Peyer's patch (tissue), 4 donors: ENCODE data around the gene NCKAP5. TPM values are rescaled to one million over a fixed set of nuclear protein-coding genes. Genes with fewer than 3 reads are reported as not detected.

Experiments
- DNase-seq, 3 donors: peaks; one replicate each; pipeline ENCODE4 v3.0.0-alpha.2; 2017 to 2019
- H3K27ac ChIP-seq, 4 donors: fragments of 200-600 bp; sonication (generic); one replicate each; pipeline ENCODE4 v1.5.1; 2016 to 2019
- H3K27me3 ChIP-seq, 2 donors: fragments of 200-600 bp; sonication (generic); one replicate each; pipeline ENCODE4 v1.5.1; 2019
- H3K36me3 ChIP-seq, 3 donors: fragments of 200-600 bp; sonication (generic); one replicate each; pipeline ENCODE4 v1.5.1; 2016 to 2019
- H3K4me1 ChIP-seq, 4 donors: fragments of 200-600 bp; sonication (generic); one replicate each; pipeline ENCODE4 v1.5.1; 2016 to 2019
- H3K4me3 ChIP-seq, 4 donors: fragments of 200-600 bp; sonication (generic); 1 replicate in 3 of 4; 2 replicates in 1 of 4; pipeline ENCODE4 v1.5.1; 2016 to 2019; ENCODE audit warnings: mild to moderate bottlenecking in 1 of 4
- H3K9me3 ChIP-seq, 4 donors: fragments of 200-600 bp; sonication (generic); one replicate each; pipeline ENCODE4 v1.5.1; 2016 to 2019; ENCODE audit warnings: mild to moderate bottlenecking in 1 of 4
- POLR2A ChIP-seq, 2 donors: fragments of 450-650 bp; IDR thresholded peaks; one replicate each; pipeline ENCODE4 v1.5.1; 2017; ENCODE audit warnings: antibody characterized with exemption in 2 of 2, mild to moderate bottlenecking in 2 of 2, moderate library complexity in 2 of 2
- total RNA-seq, 4 donors: library from RNA; depleted of rRNA; stranded (reverse); fragments of >200 nt; gene quantifications; one replicate each; pipeline ENCODE4 v1.1.0, GENCODE V29; 2016
- TF ChIP-seq, protein P1 (sequence below), 6 experiments: fragments of 450-650 bp in 4 of 6; fragments of 200-600 bp in 2 of 6; sonication (generic) in 1 of 6; IDR thresholded peaks; one replicate each; pipeline ENCODE4 v1.5.1; 2017 to 2019; ENCODE audit warnings: antibody characterized with exemption in 6 of 6, mild to moderate bottlenecking in 3 of 6, moderate library complexity in 1 of 6

The NCKAP5 gene
- total RNA-seq, 4 donors from 2014 or later, result 9.1 to 28.5 (median 22.5) TPM

DNA sequence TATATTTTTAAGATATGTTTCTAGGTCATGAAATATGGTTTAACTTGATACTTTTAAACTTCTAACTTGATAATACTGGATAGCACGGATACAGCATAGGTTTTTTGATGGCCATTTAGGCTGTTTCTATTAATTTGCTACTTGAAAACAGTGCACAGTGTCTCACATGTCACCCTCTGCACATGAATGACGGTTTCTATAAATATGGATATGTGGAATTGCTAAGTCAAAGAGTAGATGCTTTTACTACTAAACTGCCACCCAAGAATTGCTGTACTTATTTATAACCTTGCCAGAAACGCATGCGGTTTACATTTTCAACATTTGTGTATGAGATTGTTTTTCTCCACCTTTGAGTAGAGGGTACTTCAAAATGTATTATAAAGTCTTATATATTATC is 723.7 kb downstream of the NCKAP5 start:
- no peaks in the 10 kb centered on the region for H3K36me3 ChIP-seq
- H3K4me3 ChIP-seq, result no peak overlapping the region
- TF ChIP-seq, protein P1, sequence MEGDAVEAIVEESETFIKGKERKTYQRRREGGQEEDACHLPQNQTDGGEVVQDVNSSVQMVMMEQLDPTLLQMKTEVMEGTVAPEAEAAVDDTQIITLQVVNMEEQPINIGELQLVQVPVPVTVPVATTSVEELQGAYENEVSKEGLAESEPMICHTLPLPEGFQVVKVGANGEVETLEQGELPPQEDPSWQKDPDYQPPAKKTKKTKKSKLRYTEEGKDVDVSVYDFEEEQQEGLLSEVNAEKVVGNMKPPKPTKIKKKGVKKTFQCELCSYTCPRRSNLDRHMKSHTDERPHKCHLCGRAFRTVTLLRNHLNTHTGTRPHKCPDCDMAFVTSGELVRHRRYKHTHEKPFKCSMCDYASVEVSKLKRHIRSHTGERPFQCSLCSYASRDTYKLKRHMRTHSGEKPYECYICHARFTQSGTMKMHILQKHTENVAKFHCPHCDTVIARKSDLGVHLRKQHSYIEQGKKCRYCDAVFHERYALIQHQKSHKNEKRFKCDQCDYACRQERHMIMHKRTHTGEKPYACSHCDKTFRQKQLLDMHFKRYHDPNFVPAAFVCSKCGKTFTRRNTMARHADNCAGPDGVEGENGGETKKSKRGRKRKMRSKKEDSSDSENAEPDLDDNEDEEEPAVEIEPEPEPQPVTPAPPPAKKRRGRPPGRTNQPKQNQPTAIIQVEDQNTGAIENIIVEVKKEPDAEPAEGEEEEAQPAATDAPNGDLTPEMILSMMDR (IDR thresholded peaks at IDR 0.05), result no peak
- TF ChIP-seq POLR2A (IDR thresholded peaks at IDR 0.05), result no peak
- H3K27ac ChIP-seq, result no peak overlapping the region
- no peaks in the 10 kb centered on the region for H3K27me3 ChIP-seq
- no peaks in the 10 kb centered on the region for H3K4me1 ChIP-seq
- DNase-seq, result no peak
- no peaks in the 10 kb centered on the region for H3K9me3 ChIP-seq

DNA sequence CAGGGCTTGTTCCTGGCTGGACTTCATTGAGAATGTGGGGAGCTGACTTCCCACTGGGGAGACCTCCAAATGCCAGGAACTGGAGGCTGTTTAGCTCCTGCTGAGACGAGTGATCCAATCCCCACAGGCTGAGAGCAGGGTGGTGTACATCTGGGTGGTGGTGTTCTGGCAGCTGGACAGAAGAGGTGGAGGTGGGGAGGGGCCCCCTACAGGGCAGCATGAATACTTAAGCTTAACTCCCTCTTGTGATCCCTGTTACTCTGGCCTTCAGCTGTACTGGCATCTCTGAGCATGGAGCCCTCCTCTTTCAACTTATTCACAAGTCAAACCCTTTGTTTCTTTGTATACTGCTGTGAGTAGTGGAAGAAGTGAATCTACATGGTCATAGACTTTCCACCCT is 730.5 kb downstream of the NCKAP5 start:
- no peak for DNase-seq
- Histone ChIP-seq H3K36me3 (no peaks in the 10 kb centered on the region), H3K27ac (no peak overlapping the region), H3K4me3 (no peak overlapping the region), H3K4me1 (no peaks in the 10 kb centered on the region), H3K9me3 (peaks cover 0 to 4% (median 0%) of the 10 kb centered on the region in 4 donors), H3K27me3 (no peaks in the 10 kb centered on the region)
- TF ChIP-seq, protein P1 (IDR thresholded peaks at IDR 0.05), result no peak
- no peak for TF ChIP-seq POLR2A (IDR thresholded peaks at IDR 0.05)

DNA sequence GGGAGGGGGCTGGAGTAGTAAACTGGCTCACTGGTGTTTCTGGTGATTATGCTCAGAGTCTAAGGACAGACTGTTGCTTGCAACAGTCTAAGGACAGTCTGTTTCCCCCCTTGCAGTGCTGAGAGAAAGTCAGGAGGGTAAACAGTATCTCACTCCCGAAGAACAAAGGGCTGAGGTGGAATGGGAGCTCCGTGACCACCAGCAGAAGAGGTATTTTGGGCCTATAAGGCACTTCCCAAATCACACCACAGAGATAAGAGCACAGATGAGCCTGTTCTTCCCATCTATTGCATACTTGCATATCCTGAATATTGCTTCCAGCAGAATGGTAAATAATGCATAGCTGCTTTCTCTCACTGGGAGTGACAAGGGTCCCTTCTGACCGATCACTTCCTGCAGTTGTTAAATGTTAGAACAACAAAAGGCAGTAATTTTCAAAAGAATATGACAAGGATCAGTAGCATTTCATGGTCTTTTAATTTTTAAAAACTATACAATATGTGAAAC is 737.9 kb downstream of the NCKAP5 start:
- no peaks in the 10 kb centered on the region for H3K36me3 ChIP-seq
- H3K27me3 ChIP-seq, result no peaks in the 10 kb centered on the region
- no peaks in the 10 kb centered on the region for H3K9me3 ChIP-seq
- H3K4me1 ChIP-seq, result no peaks in the 10 kb centered on the region
- TF ChIP-seq POLR2A (IDR thresholded peaks at IDR 0.05), result no peak
- TF ChIP-seq, protein P1 (IDR thresholded peaks at IDR 0.05), result no peak
- H3K4me3 ChIP-seq, result no peak overlapping the region
- DNase-seq, result no peak
- H3K27ac ChIP-seq, result no peak overlapping the region

DNA sequence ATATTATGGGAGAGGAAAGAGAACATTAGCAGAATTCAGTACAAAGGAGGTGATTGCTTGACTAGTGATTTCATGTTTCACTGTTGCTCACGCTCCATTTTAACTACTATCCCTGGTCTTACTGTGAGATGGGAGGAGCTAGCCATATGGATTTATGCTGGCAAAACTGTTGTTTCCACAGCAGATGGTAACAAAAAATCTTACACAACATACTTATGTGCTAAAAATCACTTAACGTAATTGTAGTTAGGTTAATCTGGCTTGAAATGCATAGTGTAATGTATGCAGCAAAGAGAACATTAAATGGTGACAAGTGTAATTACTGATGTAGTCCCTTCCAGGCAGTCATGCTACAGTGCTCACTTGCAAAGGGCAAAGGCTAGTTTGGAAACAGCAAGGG is 742.7 kb downstream of the NCKAP5 start:
- Histone ChIP-seq H3K9me3 (no peaks in the 10 kb centered on the region), H3K4me1 (no peaks in the 10 kb centered on the region), H3K27me3 (no peaks in the 10 kb centered on the region), H3K36me3 (no peaks in the 10 kb centered on the region), H3K4me3 (no peak overlapping the region), H3K27ac (no peak overlapping the region)
- no peak for DNase-seq
- TF ChIP-seq, protein P1 (IDR thresholded peaks at IDR 0.05), result no peak
- TF ChIP-seq POLR2A (IDR thresholded peaks at IDR 0.05), result no peak

DNA sequence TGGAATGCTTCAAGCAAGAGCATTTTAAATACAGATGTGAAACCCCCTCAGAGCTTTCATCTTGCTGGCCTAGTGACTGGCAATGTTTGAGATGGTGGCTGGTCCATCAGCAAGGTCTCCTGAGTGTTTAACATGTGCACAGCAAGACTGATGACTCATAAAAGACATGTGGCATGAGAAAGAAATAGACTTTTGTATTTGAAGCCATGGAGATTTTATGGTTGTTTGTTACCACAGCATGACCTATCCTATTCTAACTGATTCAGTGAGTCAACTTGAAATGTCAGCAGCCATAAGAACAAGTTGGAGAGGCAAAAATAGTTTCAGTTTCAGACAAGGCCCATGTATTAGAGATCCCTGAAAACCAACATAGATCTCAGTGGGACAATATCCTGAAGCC is 743.5 kb downstream of the NCKAP5 start:
- H3K36me3 ChIP-seq, result no peaks in the 10 kb centered on the region
- TF ChIP-seq, protein P1 (IDR thresholded peaks at IDR 0.05), result no peak
- TF ChIP-seq POLR2A (IDR thresholded peaks at IDR 0.05), result no peak
- no peak for DNase-seq
- no peaks in the 10 kb centered on the region for H3K27me3 ChIP-seq
- H3K27ac ChIP-seq, result no peak overlapping the region
- no peaks in the 10 kb centered on the region for H3K9me3 ChIP-seq
- no peak overlapping the region for H3K4me3 ChIP-seq
- H3K4me1 ChIP-seq, result no peaks in the 10 kb centered on the region

DNA sequence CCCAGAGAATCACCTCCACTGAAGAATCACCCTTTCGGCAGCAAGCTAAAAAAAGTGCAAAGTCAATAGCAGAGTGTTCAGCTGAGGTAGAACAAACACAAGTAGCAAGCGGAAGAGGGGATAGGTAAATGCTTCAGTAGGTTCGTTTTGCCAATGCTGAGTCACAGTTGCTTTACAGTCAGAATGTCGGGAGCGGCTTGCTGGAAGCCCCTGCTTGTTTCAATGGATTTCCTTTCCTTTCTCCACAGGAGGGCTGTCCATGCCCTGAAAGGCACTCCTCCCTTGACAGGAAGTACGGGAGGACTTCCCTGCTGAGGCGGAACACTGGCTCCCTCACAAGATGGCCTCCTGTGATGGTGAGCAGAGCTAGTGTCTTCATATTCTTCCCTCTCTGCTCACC is 752.0 kb downstream of the NCKAP5 start:
- no peaks in the 10 kb centered on the region for H3K27me3 ChIP-seq
- DNase-seq, result no peak
- no peak overlapping the region for H3K27ac ChIP-seq
- no peak overlapping the region for H3K4me3 ChIP-seq
- no peaks in the 10 kb centered on the region for H3K9me3 ChIP-seq
- H3K4me1 ChIP-seq, result no peaks in the 10 kb centered on the region
- H3K36me3 ChIP-seq, result no peaks in the 10 kb centered on the region
- TF ChIP-seq, protein P1 (IDR thresholded peaks at IDR 0.05), result no peak
- no peak for TF ChIP-seq POLR2A (IDR thresholded peaks at IDR 0.05)
